HT1080 (cell line): ENCODE data around the gene RASGRF1. TPM values are rescaled to one million over a fixed set of nuclear protein-coding genes. Genes with fewer than 3 reads are reported as not detected.
"Not testable (repeated sequence)": the region's sequence is repeated elsewhere in the genome, so short reads cannot be mapped to it uniquely, and the experiment has no call there.

Source experiments
- DNase-seq: peaks from one replicate; pipeline ENCODE4 v3.0.0-alpha.2; 2015; ENCODE audit warnings: low read depth
- polyA plus RNA-seq, 2 experiments: library from polyadenylated mRNA; depleted of rRNA; stranded (reverse); fragments of >200 nt; gene quantifications; 2 replicates each; pipeline ENCODE4 v1.2.3, GENCODE V29; 2015
- total RNA-seq: library from RNA; depleted of rRNA; stranded (reverse); fragments of >200 nt; shearing (Covaris generic); gene quantifications from 2 replicates; pipeline ENCODE4 v1.2.3, GENCODE V29; 2014; rRNA removed

RASGRF1 gene
- 0.14 and 1.2 TPM in 2 replicates for total RNA-seq
- polyA plus RNA-seq (2015; cell fraction: cytosol; rRNA removed), result 0.67 and 2.0 TPM in 2 replicates
- 1.00 and 1.3 TPM in 2 replicates for polyA plus RNA-seq (2015; cell fraction: nucleus; rRNA removed)

DNA sequence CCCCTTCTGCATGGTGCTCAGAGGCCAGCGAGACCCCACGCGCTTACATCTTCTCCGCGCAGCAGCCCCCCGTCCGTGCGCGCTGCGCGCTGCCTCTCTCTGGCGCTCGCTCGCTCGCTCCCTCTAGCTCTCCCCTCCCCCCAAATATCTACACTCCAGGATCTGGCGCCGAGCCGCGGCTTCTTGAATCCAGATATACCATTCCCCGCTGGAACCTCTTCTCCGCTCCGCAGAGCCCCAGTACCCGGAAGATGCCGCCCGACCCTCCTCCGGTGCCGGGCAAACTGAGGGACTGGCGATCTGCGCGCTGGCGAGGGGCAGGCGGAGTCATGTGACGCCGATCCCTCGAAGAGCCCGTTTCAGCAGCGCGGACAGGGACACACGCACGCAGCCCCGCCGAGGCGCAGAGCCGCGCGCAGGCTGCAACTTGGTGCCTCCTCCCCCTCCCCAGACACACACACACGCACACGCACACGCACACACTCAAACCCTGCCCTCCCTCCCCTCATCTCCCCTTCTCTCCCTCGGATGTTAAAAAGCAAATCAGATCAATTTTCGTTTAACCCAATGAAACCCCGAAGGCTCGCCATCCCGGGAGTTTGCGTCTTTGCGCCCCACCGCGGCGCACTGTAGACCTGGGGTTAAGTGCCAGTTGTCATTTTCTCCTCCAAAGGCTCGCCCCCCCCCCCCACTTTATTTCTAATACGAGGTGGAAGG, at the start of gene RASGRF1:
Gene RASGRF1 (minus strand): TSS at position 294 of the 717 bp plus-strand sequence. CDS start 282 bp downstream, at position 12.
- DNase-seq, result no peak

DNA sequence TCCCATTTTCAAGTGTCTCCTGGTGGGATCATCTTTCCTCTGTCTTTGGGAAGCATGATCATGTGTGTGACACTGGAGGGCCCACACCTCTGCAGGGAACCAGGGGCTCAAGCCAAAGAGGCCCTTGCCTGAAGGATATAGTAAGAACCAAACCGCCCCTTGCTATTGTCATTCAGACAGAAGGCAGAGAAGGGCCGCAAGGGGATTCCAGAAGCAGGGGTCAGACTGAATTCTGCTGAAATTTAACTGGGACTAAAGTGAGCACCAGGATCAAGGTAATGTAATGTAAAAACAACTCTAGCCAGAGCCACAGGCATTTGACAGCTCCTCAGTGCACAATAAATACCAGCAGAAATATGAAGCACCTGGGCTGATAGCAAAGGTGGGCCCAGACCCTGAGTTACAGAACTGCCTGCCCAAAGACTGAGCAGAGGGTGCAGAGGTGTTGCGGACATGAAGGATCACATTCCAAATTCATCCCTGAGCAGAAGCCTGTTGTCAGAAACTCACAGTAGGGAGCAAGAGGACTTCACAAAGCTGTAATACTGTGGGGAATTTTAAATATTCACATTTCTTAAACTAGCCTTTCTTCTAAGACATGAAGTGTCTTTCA, 46.0 kb upstream of the RASGRF1 start:
- no peak for DNase-seq

GRCh38 chr15:79133309-79133708, 42.7 kb upstream of the RASGRF1 start:
- DNase-seq, result no peak

DNA sequence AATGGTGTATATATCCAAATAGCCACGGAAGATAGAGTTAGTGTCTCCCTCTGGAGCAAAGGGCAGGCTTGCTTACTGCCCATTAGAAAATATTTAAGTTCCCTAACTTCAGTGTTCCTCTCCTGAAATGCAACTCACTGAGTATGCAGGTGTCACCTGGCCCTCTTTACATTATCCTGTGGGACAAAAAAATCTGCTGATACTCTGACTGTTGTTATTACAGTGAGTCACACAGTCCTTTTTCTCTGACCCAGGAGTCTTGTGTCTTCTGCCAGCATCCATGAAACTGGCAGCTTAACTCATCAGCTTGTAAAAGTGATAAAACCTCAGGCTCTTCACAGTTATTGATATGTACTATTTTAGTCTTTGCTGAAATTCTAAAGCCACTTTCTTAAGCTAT, 42.2 kb upstream of the RASGRF1 start:
- peak; percentile 4 for DNase-seq

DNA sequence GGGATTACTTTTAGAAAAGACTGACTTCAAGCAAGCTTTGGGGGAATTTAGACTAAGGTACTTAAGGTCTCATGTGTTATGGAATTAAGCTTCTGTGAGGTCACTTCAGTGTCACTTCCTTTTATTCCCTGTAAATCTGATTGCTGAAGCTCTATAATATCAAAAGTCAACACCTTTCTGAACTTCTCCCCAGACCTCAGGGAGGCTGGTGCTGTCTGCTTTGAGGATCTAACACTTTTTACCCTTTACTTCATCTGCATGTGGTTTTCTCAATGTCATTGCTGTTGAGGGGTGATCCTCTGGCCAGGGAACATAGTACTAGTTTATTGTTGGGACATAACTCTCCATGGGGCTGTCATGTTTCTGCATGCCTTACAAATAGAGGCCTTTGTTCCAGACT, 41.8 kb upstream of the RASGRF1 start:
- no peak for DNase-seq

DNA sequence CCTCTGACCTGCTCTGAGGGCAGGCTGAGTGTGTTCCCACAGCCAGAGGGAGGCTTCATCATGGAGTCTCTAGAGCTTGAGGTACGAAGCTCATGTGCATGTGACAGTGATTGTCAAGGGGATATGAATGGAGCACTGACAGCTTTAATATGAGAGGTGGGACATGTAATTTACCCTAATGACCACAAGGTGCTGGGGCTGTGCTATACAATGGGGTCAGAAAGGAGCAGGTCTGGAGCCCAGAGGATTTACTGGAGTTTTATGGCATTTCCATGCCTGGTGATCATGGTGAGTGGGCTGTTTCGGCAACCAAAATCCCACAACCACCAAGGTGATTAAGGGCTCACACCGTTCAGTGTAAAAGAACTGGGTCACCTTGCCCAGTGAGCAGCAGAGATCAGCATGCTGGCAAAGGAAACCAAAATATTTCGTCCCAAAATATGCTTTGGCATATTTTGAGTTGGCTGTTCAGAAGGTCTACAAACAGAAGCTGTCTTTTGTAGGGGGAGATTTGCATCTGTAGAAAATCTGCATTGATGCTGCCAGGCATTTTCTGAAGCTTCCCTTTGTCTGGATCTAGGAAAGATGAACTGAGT, 40.1 kb upstream of the RASGRF1 start:
- no peak for DNase-seq

- no peak for DNase-seq
Observed at GRCh38 chr15:79129235-79129634, 38.7 kb upstream of the RASGRF1 start.

GRCh38 chr15:79128556-79128955, 38.0 kb upstream of the RASGRF1 start:
- DNase-seq, result no peak

- no peak for DNase-seq
Observed at GRCh38 chr15:79124388-79124787, 33.8 kb upstream of the RASGRF1 start.

DNA sequence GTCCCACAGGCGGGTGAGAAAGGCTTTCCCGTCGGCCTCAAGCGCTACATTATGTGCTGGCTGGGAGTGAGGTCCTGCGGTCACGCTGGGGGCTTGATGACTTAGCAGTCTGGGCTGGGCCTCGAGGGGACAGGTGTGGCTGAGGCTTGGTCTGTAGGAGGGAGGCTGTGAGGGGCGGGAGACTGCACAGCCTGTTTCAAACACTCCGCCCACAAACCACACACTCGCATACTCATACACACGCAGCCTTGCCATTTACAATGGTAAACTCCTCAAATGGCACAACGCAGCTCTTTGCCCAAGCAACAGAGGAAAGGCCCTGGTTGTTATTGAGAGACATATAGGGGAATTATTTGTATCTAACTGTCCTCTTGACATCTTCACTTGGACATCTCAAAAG, 32.4 kb upstream of the RASGRF1 start:
- peak; percentile 17 for DNase-seq

GRCh38 chr15:79122391-79122790, 31.8 kb upstream of the RASGRF1 start:
- no peak for DNase-seq

- no peak for DNase-seq
Observed at GRCh38 chr15:79121571-79121970, 31.0 kb upstream of the RASGRF1 start.

- DNase-seq, result no peak
Observed at GRCh38 chr15:79117442-79118204, 27.0 kb upstream of the RASGRF1 start.

- DNase-seq, result no peak
Observed at GRCh38 chr15:79116771-79117170, 26.2 kb upstream of the RASGRF1 start.

DNA sequence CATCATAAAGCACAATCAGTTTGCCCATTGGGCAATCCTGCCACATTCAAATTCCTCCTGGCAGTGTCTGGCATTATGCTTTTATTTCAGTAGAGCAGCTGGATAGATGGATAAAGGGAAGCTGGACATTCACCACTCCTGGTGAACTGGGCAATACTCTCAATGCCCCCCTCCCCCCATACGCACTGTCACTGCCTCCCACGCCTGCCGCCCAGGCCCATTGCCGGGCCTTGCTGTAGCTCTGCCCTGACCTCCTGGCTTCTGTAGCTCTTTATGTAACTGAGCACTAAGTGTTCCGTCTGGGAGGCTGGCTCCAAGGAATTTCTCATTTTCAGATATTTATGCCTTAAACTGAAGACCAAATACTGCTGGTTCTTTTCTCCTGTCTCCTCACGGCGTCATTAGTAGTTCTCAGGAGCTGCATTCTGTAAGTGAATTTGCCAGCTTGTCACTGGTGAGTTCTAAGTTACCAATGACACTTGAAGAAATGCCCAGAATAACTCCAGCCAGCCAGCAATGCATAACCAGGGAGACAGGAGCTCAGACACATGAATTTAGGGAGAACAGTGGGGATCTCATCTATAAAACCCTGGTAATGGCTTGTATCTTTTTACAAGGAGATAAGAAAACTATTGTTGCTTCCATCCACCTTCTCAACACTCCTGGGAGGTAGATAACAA, 25.5 kb upstream of the RASGRF1 start:
- DNase-seq, result no peak

DNA sequence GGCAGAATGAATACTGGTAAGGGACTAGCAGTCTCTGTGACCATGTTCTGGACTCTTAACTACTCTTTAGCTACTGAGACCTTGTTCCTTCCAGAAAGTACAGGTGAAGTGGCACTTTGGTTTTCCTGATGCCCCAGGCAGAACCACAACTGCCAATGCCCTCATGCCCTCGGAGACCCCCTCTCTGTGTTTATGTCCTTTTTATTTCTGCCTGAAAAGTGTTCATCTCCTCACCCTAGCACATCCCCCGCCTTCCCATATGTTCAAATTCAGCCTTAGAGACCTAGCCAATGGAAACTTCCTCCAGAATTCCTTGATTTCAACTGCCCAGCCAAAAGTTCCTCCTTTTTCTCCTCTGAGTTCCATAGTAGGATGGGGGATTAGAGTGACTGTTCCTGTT, 23.3 kb upstream of the RASGRF1 start:
- DNase-seq, result no peak

GRCh38 chr15:79111404-79111803, 20.8 kb upstream of the RASGRF1 start:
- DNase-seq, result not testable (repeated sequence)

DNA sequence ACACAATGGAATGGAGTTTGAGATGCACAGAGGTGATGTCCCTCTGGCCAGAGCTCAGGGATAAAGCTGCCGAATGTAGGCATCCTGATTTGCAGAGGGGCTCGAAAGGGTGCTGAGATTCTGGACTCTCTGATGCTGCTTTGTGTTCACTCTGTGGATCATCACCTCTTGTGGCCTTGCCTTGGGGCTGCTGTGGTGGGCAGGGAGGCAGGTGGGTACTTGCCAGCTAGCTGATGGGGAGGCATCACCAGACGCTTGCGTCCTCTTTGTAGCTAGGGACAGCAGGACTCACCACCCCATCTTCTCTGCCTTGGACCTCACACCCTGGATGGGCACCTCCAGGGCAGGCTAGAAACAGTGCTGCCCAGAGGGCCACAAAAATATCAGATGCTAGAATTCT, 14.6 kb upstream of the RASGRF1 start:
- no peak for DNase-seq

- DNase-seq, result no peak
Observed at GRCh38 chr15:79102595-79102994, 12.0 kb upstream of the RASGRF1 start.

- DNase-seq, result peak; percentile 18
Observed at GRCh38 chr15:79101866-79102581, 11.4 kb upstream of the RASGRF1 start.
